Cardiac muscle cell (in vitro differentiated cells and primary cell): ENCODE results near the gene NOS3. TPM values are rescaled to one million over a fixed set of nuclear protein-coding genes. Genes with fewer than 3 reads are reported as not detected.

ENCODE experiments used
- DNase-seq, 2 donors: peaks; one replicate each; pipeline versions ENCODE4 v3.0.0 to v3.0.0-alpha.2; 2010 to 2017; ENCODE audit warnings: low read depth in 1 of 2, low spot score in 1 of 2
- H3K27ac ChIP-seq: fragments of 200-600 bp; sonication (generic); 2 replicates; pipeline ENCODE4 v1.5.1; 2016
- H3K27me3 ChIP-seq: fragments of 200-600 bp; sonication (generic); 2 replicates; pipeline ENCODE4 v1.6.0; 2016; ENCODE audit warnings: control low read depth
- H3K36me3 ChIP-seq: fragments of 200-600 bp; sonication (generic); 2 replicates; pipeline ENCODE4 v1.5.1; 2016; ENCODE audit warnings: control low read depth
- H3K4me1 ChIP-seq: fragments of 200-600 bp; sonication (generic); 2 replicates; pipeline ENCODE4 v1.8.1; 2017; ENCODE audit warnings: low read depth, mild to moderate bottlenecking, mixed run types
- H3K4me3 ChIP-seq: fragments of 200-600 bp; sonication (generic); 2 replicates; pipeline ENCODE4 v1.5.1; 2016; ENCODE audit warnings: mild to moderate bottlenecking
- H3K9me3 ChIP-seq: fragments of 200-600 bp; sonication (generic); 2 replicates; pipeline ENCODE4 v1.5.1; 2017; ENCODE audit warnings: low read depth, mild to moderate bottlenecking, control low read depth
- polyA plus RNA-seq: library from polyadenylated mRNA; unstranded; fragments of >200 nt; fragmentation: Nextera tagmentation; extraction: Ambion mirVana; gene quantifications from 2 replicates; pipeline ENCODE4 v1.2.1, GENCODE V29; 2016
- total RNA-seq: library from RNA; depleted of rRNA; stranded (reverse); fragments of >200 nt; gene quantifications from 2 replicates; pipeline ENCODE4 v1.2.3, GENCODE V29; 2016
- TF ChIP-seq, protein P1 (sequence below): IDR thresholded peaks from 2 replicates; pipeline ENCODE4 v1.5.1; 2012; ENCODE audit warnings: low read depth, mild to moderate bottlenecking, low read length

Gene NOS3
- total and polyA plus RNA-seq, 2 experiments from 2014 or later = 13.1 to 20.3 TPM

DNA sequence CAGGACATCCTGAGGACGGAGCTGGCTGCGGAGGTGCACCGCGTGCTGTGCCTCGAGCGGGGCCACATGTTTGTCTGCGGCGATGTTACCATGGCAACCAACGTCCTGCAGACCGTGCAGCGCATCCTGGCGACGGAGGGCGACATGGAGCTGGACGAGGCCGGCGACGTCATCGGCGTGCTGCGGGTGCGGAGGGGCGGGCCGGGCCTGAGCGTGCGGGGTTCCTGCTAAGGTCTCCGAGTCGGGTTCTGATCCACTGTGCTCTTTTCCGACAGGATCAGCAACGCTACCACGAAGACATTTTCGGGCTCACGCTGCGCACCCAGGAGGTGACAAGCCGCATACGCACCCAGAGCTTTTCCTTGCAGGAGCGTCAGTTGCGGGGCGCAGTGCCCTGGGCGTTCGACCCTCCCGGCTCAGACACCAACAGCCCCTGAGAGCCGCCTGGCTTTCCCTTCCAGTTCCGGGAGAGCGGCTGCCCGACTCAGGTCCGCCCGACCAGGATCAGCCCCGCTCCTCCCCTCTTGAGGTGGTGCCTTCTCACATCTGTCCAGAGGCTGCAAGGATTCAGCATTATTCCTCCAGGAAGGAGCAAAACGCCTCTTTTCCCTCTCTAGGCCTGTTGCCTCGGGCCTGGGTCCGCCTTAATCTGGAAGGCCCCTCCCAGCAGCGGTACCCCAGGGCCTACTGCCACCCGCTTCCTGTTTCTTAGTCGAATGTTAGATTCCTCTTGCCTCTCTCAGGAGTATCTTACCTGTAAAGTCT, 23.1 kb downstream of the NOS3 start:
- TF ChIP-seq, protein P1, sequence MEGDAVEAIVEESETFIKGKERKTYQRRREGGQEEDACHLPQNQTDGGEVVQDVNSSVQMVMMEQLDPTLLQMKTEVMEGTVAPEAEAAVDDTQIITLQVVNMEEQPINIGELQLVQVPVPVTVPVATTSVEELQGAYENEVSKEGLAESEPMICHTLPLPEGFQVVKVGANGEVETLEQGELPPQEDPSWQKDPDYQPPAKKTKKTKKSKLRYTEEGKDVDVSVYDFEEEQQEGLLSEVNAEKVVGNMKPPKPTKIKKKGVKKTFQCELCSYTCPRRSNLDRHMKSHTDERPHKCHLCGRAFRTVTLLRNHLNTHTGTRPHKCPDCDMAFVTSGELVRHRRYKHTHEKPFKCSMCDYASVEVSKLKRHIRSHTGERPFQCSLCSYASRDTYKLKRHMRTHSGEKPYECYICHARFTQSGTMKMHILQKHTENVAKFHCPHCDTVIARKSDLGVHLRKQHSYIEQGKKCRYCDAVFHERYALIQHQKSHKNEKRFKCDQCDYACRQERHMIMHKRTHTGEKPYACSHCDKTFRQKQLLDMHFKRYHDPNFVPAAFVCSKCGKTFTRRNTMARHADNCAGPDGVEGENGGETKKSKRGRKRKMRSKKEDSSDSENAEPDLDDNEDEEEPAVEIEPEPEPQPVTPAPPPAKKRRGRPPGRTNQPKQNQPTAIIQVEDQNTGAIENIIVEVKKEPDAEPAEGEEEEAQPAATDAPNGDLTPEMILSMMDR = peak; percentile 10
- peaks cover 7% of the 10 kb centered on the region for H3K27me3 ChIP-seq
- H3K36me3 ChIP-seq = no peaks in the 10 kb centered on the region
- no peaks in the 10 kb centered on the region for H3K9me3 ChIP-seq
- H3K4me3 ChIP-seq = no peak overlapping the region
- peaks cover 30% of the 10 kb centered on the region for H3K4me1 ChIP-seq
- H3K27ac ChIP-seq = no peak overlapping the region
- DNase-seq = peak; percentile 59 to 67

DNA sequence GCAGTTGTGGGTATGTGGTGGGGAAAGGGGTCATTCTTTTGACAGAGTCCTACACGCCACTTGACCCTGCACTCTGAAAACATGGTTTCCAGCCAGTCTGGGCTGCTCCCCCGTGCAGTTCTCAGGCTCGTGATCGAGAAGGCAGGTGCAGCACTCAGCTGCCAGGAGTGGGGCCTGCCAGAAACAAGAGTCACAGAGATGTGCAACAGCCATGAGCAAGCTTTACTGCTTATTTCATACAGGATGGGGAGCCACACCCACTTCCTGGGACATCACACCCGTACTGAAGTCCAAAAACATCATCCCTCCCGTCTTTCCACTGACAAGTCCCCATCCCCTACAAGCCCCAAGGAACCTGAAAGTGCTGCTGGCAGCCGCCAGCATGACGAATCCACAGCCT, 24.1 kb downstream of the NOS3 start:
- DNase-seq = no peak
- Histone ChIP-seq H3K4me3 (no peak overlapping the region), H3K27ac (no peak overlapping the region), H3K27me3 (peaks cover 10% of the 10 kb centered on the region), H3K36me3 (no peaks in the 10 kb centered on the region), H3K4me1 (peaks cover 20% of the 10 kb centered on the region), H3K9me3 (no peaks in the 10 kb centered on the region)
- TF ChIP-seq, protein P1 = no peak

DNA sequence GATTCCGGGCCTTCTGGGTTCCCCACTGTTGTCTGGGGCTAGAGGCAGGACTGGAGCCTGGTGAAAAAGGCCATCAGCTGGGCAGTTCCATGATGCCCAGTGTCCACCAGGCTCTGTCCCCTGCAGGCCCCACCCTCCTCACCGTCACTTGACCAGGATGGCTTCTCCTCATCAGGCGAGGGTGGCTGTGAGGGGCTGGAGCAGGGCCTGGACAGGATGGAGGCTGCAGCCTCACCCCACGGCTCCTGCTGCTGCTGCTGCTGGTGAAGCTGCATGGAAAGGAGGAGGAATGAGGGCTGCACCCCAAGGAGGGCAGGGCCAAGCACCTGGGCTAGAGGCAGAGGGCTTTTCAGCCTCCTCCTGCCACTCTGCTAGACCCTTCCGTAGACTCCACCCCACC, 25.1 kb downstream of the NOS3 start:
- no peak overlapping the region for H3K27ac ChIP-seq
- H3K4me1 ChIP-seq = peaks cover 20% of the 10 kb centered on the region
- peaks cover 10% of the 10 kb centered on the region for H3K27me3 ChIP-seq
- H3K36me3 ChIP-seq = no peaks in the 10 kb centered on the region
- TF ChIP-seq, protein P1 = no peak
- no peak overlapping the region for H3K4me3 ChIP-seq
- H3K9me3 ChIP-seq = no peaks in the 10 kb centered on the region
- DNase-seq = no peak

DNA sequence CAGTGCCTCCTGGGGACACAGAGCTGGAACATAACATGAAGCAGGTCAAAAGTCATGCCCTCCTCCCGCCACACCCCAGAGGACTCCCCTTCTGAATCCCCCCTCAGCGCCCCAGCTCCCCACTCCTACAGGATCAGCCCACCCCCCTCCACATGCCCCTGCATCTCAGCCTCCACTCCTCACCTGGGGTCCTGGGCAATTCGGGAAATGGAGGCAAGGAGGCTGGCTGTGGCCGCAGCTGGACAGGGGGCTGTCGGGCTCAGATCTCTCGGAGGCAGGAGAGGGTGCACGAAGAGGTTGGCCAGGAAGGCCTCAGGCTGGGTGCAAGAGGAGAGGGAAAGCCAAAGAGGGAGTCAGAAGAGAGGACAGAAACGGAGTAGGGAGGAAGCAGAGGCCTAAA, 25.7 kb downstream of the NOS3 start:
- Histone ChIP-seq H3K4me1 (peaks cover 21% of the 10 kb centered on the region), H3K36me3 (no peaks in the 10 kb centered on the region), H3K9me3 (no peaks in the 10 kb centered on the region), H3K27ac (no peak overlapping the region), H3K4me3 (no peak overlapping the region), H3K27me3 (peaks cover 10% of the 10 kb centered on the region)
- TF ChIP-seq, protein P1 = no peak
- no peak for DNase-seq

DNA sequence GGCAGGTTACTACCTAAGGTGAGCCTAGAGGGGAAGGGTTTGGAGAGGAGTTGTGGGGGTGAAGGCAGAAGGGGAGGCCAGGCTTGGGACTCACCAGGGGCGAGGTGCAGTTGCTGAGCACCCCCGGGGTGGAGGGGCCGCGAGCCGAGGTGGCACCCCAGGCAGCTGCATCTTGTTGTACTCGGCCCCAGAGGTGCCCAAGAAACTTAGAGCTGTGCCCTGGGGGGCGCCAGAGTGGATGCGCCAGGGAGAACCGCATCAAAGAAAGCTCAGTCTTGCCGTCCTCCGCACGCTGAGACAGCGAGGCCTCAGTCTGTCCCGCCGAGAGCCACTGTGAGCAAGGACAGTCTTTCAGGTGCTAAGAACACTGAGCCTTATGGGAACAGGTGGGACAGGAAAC, 26.1 kb downstream of the NOS3 start:
- DNase-seq = no peak
- no peaks in the 10 kb centered on the region for H3K9me3 ChIP-seq
- TF ChIP-seq, protein P1 = no peak
- no peak overlapping the region for H3K4me3 ChIP-seq
- no peaks in the 10 kb centered on the region for H3K36me3 ChIP-seq
- H3K4me1 ChIP-seq = peaks cover 21% of the 10 kb centered on the region
- H3K27ac ChIP-seq = no peak overlapping the region
- H3K27me3 ChIP-seq = peaks cover 10% of the 10 kb centered on the region
